GM23338 (cell line): Measurements from ENCODE around the gene UGT1A7. TPM values are rescaled to one million over a fixed set of nuclear protein-coding genes. Genes with fewer than 3 reads are reported as not detected.

Experiments
- ATAC-seq: fragments of 200-7000 bp; cut with Tn5 transposase; 3 replicates; pipeline ENCODE4 v1.9.1; 2020
- DNase-seq: peaks from one replicate; pipeline ENCODE4 v3.0.0-alpha.2; 2015; ENCODE audit warnings: low spot score
- H2AFZ ChIP-seq: fragments of 200-600 bp; sonication (generic); 2 replicates; pipeline ENCODE4 v1.8.0; 2016; ENCODE audit warnings: antibody characterized with exemption, mild to moderate bottlenecking, moderate library complexity
- H3F3A ChIP-seq: fragments of 200-600 bp; sonication (generic); replicated peaks from 2 replicates; pipeline ENCODE4 v1.8.0; 2017; ENCODE audit warnings: antibody characterized with exemption, mixed run types, low read depth
- H3K27ac ChIP-seq: fragments of 200-600 bp; sonication (generic); 2 replicates; pipeline ENCODE4 v1.6.1; 2016; ENCODE audit warnings: low read depth
- H3K27me3 ChIP-seq: fragments of 200-600 bp; sonication (generic); 2 replicates; pipeline ENCODE4 v1.8.0; 2016; ENCODE audit warnings: mild to moderate bottlenecking, mixed run types, moderate library complexity; ENCODE audit not compliant: insufficient read depth
- H3K36me3 ChIP-seq: fragments of 200-600 bp; sonication (generic); 2 replicates; pipeline ENCODE4 v1.8.0; 2016; ENCODE audit warnings: mild to moderate bottlenecking; ENCODE audit not compliant: insufficient read depth
- H3K4me1 ChIP-seq: fragments of 200-600 bp; sonication (generic); 2 replicates; pipeline ENCODE4 v1.8.0; 2016; ENCODE audit warnings: mild to moderate bottlenecking, moderate library complexity; ENCODE audit not compliant: insufficient read depth
- H3K4me2 ChIP-seq: fragments of 200-600 bp; sonication (generic); 2 replicates; pipeline ENCODE4 v1.7.1; 2017; ENCODE audit warnings: mixed run types
- H3K4me3 ChIP-seq: fragments of 200-600 bp; sonication (generic); 2 replicates; pipeline ENCODE4 v1.6.1; 2016; ENCODE audit warnings: mixed run types
- H3K79me2 ChIP-seq: fragments of 200-600 bp; sonication (generic); replicated peaks from 2 replicates; pipeline ENCODE4 v1.8.0; 2017; ENCODE audit warnings: mild to moderate bottlenecking; ENCODE audit not compliant: insufficient read depth
- H3K9me2 ChIP-seq: fragments of 200-600 bp; sonication (generic); 2 replicates; pipeline ENCODE4 v1.8.0; 2017; ENCODE audit not compliant: insufficient read depth
- H4K20me1 ChIP-seq: fragments of 200-600 bp; sonication (generic); replicated peaks from 2 replicates; pipeline ENCODE4 v1.8.0; 2017; ENCODE audit warnings: mild to moderate bottlenecking; ENCODE audit not compliant: insufficient read depth
- H3K27ac Mint-ChIP-seq: 2 replicates; pipeline ENCODE4 v1.8.0; 2020; ENCODE audit warnings: inconsistent platforms, mild to moderate bottlenecking, moderate library complexity, mixed read lengths
- H3K27me3 Mint-ChIP-seq: 3 replicates; pipeline ENCODE4 v1.8.0; 2022; ENCODE audit warnings: low read depth, mild to moderate bottlenecking, moderate library complexity, mixed read lengths, inconsistent platforms; ENCODE audit not compliant: insufficient read depth, poor library complexity
- H3K36me3 Mint-ChIP-seq: 3 replicates; pipeline ENCODE4 v1.8.0; 2021; ENCODE audit warnings: low read depth, mild to moderate bottlenecking, inconsistent platforms, moderate library complexity, mixed read lengths
- H3K4me1 Mint-ChIP-seq: 3 replicates; pipeline ENCODE4 v1.8.0; 2020; ENCODE audit warnings: mild to moderate bottlenecking, inconsistent platforms, mixed read lengths
- H3K4me3 Mint-ChIP-seq: 3 replicates; pipeline ENCODE4 v1.8.0; 2021; ENCODE audit warnings: moderate library complexity, mild to moderate bottlenecking, inconsistent platforms, mixed read lengths
- H3K9me3 Mint-ChIP-seq: 3 replicates; pipeline ENCODE4 v1.8.0; 2020; ENCODE audit warnings: moderate library complexity, mild to moderate bottlenecking, inconsistent platforms, mixed read lengths
- CREB1 ChIP-seq: fragments of 250-450 bp; sonication (Bioruptor Pico); IDR thresholded peaks from 2 replicates; pipeline ENCODE4 v1.5.0; 2020; ENCODE audit warnings: low read depth, mild to moderate bottlenecking, moderate library complexity
- EZH2phosphoT487 ChIP-seq: fragments of 200-600 bp; sonication (generic); IDR thresholded peaks from one replicate; pipeline ENCODE4 v1.8.1; 2018; ENCODE audit warnings: antibody characterized with exemption; ENCODE audit not compliant: unreplicated experiment
- NANOG ChIP-seq: IDR thresholded peaks from 2 replicates; pipeline ENCODE4 v1.6.1; 2016; ENCODE audit warnings: antibody characterized with exemption, borderline replicate concordance
- POLR2AphosphoS5 ChIP-seq: IDR thresholded peaks from 2 replicates; pipeline ENCODE4 v1.6.1; 2016; ENCODE audit warnings: antibody characterized with exemption, low read depth
- REST ChIP-seq: IDR thresholded peaks from one replicate; pipeline ENCODE4 v1.6.1; 2018; ENCODE audit warnings: antibody characterized with exemption; ENCODE audit not compliant: unreplicated experiment
- ZNF331 ChIP-seq: fragments of 250-450 bp; sonication (Bioruptor Pico); IDR thresholded peaks from 2 replicates; pipeline ENCODE4 v1.5.0; 2020; ENCODE audit warnings: low read depth, mild to moderate bottlenecking, moderate library complexity
- ZNF462 ChIP-seq: fragments of 250-450 bp; sonication (Bioruptor Pico); IDR thresholded peaks from 2 replicates; pipeline ENCODE4 v1.5.0; 2020; ENCODE audit warnings: mild to moderate bottlenecking, moderate library complexity
- polyA plus RNA-seq: library from polyadenylated mRNA; unstranded; fragments of >200 nt; fragmentation: Nextera tagmentation; extraction: Ambion mirVana; gene quantifications from 2 replicates; pipeline ENCODE4 v1.2.1, GENCODE V29; 2016
- total RNA-seq: library from RNA; depleted of rRNA; stranded (reverse); fragments of >200 nt; shearing (Covaris generic); gene quantifications from 2 replicates; pipeline ENCODE4 v1.2.3, GENCODE V29; 2014

Gene UGT1A7
- total and polyA plus RNA-seq, 2 experiments from 2014 or later, result not detected

GRCh38 chr2:233758141-233758540 is 76.4 kb downstream of the UGT1A7 start:
- Histone ChIP-seq H2AFZ (no peak overlapping the region), H3F3A (no peaks in the 10 kb centered on the region), H3K36me3 (no peaks in the 10 kb centered on the region), H3K79me2 (no peaks in the 10 kb centered on the region), H3K4me1 (no peaks in the 10 kb centered on the region), H3K4me2 (no peak overlapping the region), H3K9me2 (no peaks in the 10 kb centered on the region; the same call in 1 of the 2 replicates), H3K4me3 (no peak overlapping the region), H3K27me3 (no peaks in the 10 kb centered on the region), H3K27ac (no peak overlapping the region), H4K20me1 (no peaks in the 10 kb centered on the region)
- Mint-ChIP-seq H3K27ac (no peak overlapping the region), H3K4me1 (no peaks in the 10 kb centered on the region; the same call in 2 of the 3 replicates), H3K36me3 (no peaks in the 10 kb centered on the region), H3K27me3 (no peaks in the 10 kb centered on the region), H3K4me3 (no peak overlapping the region), H3K9me3 (peaks cover 7% of the 10 kb centered on the region; the same call in 1 of the 3 replicates)
- TF ChIP-seq EZH2phosphoT487 (no peak), ZNF331 (CRISPR knock-in tag) (no peak), POLR2AphosphoS5 (no peak), CREB1 (CRISPR knock-in tag) (no peak), NANOG (no peak), ZNF462 (no peak), REST (no peak)
- DNase-seq (no peak), ATAC-seq (no peak)
